Measurements from ENCODE around the gene DNAH9.

The DNAH9 gene

GRCh38 chr17:11651089-11651488 is 52.8 kb downstream of the DNAH9 start:
- no peak for DNase-seq (ENCODE audit: low read depth)

- DNase-seq (ENCODE audit: low read depth): no peak
Observed at GRCh38 chr17:11668618-11669017, 70.3 kb downstream of the DNAH9 start.

GRCh38 chr17:11671126-11671525 is 72.9 kb downstream of the DNAH9 start:
- no peak for DNase-seq (ENCODE audit: low read depth)

- no peak for DNase-seq (ENCODE audit: low read depth)
Observed at GRCh38 chr17:11682646-11683045, 84.4 kb downstream of the DNAH9 start.

GRCh38 chr17:11690681-11691080 is 92.4 kb downstream of the DNAH9 start:
- no peak for DNase-seq (ENCODE audit: low read depth)

GRCh38 chr17:11692688-11693087 is 94.4 kb downstream of the DNAH9 start:
- no peak for DNase-seq (ENCODE audit: low read depth)

- no peak for DNase-seq (ENCODE audit: low read depth)
Observed at GRCh38 chr17:11693284-11693683, 95.0 kb downstream of the DNAH9 start.

GRCh38 chr17:11700668-11701067 is 102.4 kb downstream of the DNAH9 start:
- no peak for DNase-seq (ENCODE audit: low read depth)

GRCh38 chr17:11701911-11702310 is 103.6 kb downstream of the DNAH9 start:
- DNase-seq (ENCODE audit: low read depth): no peak

GRCh38 chr17:11704041-11704440 is 105.8 kb downstream of the DNAH9 start:
- DNase-seq (ENCODE audit: low read depth): no peak

GRCh38 chr17:11705111-11705510 is 106.8 kb downstream of the DNAH9 start:
- no peak for DNase-seq (ENCODE audit: low read depth)

- DNase-seq (ENCODE audit: low read depth): no peak
Observed at GRCh38 chr17:11707586-11707985, 109.3 kb downstream of the DNAH9 start.

- no peak for DNase-seq (ENCODE audit: low read depth)
Observed at GRCh38 chr17:11712456-11712855, 114.2 kb downstream of the DNAH9 start.

- no peak for DNase-seq (ENCODE audit: low read depth)
Observed at GRCh38 chr17:11719203-11719602, 120.9 kb downstream of the DNAH9 start.

- DNase-seq (ENCODE audit: low read depth): no peak
Observed at GRCh38 chr17:11719856-11720255, 121.6 kb downstream of the DNAH9 start.

- DNase-seq (ENCODE audit: low read depth): no peak
Observed at GRCh38 chr17:11720816-11721215, 122.5 kb downstream of the DNAH9 start.

- no peak for DNase-seq (ENCODE audit: low read depth)
Observed at GRCh38 chr17:11730747-11731146, 132.5 kb downstream of the DNAH9 start.

GRCh38 chr17:11736613-11737312 is 138.5 kb downstream of the DNAH9 start:
- DNase-seq (ENCODE audit: low read depth): no peak

GRCh38 chr17:11737313-11737679 is 139.0 kb downstream of the DNAH9 start:
- DNase-seq (ENCODE audit: low read depth): no peak

- no peak for DNase-seq (ENCODE audit: low read depth)
Observed at GRCh38 chr17:11738151-11738550, 139.9 kb downstream of the DNAH9 start.

GRCh38 chr17:11739351-11739750 is 141.1 kb downstream of the DNAH9 start:
- DNase-seq (ENCODE audit: low read depth): no peak

- DNase-seq (ENCODE audit: low read depth): no peak
Observed at GRCh38 chr17:11739848-11740247, 141.6 kb downstream of the DNAH9 start.

GRCh38 chr17:11742886-11743285 is 144.6 kb downstream of the DNAH9 start:
- DNase-seq (ENCODE audit: low read depth): no peak

GRCh38 chr17:11744696-11745095 is 146.4 kb downstream of the DNAH9 start:
- no peak for DNase-seq (ENCODE audit: low read depth)

GRCh38 chr17:11747441-11747840 is 149.2 kb downstream of the DNAH9 start:
- no peak for DNase-seq (ENCODE audit: low read depth)

Measured in non-pigmented ciliary epithelial cell (primary cell).